Gastroesophageal sphincter (tissue), 4 donors: ENCODE data around the gene CC2D1B. TPM values are rescaled to one million over a fixed set of nuclear protein-coding genes. Genes with fewer than 3 reads are reported as not detected.

Experiments used
- ATAC-seq: fragments of 150-250 bp; one replicate; pipeline ENCODE4 v1.9.1; 2016; ENCODE audit warnings: mild to moderate bottlenecking, moderate library complexity
- H3K27ac ChIP-seq, 4 donors: fragments of 200-600 bp; sonication (generic) in 3 of 4; 1 replicate in 3 of 4; 2 replicates in 1 of 4; pipeline ENCODE4 v1.5.1; 2016 to 2019
- H3K27me3 ChIP-seq: fragments of 200-600 bp; sonication (generic); one replicate; pipeline ENCODE4 v1.5.1; 2019
- H3K36me3 ChIP-seq, 2 donors: fragments of 200-600 bp; sonication (generic); one replicate each; pipeline ENCODE4 v1.5.1; 2019; ENCODE audit warnings: control low read depth in 1 of 2
- H3K4me1 ChIP-seq, 3 donors: fragments of 200-600 bp; sonication (generic); 1 replicate in 2 of 3; 2 replicates in 1 of 3; pipeline ENCODE4 v1.5.1; 2016 to 2019; ENCODE audit warnings: control low read depth in 2 of 3
- H3K4me3 ChIP-seq, 2 donors: fragments of 200-600 bp; sonication (generic); one replicate each; pipeline ENCODE4 v1.5.1; 2019; ENCODE audit warnings: mild to moderate bottlenecking in 1 of 2, moderate library complexity in 1 of 2
- H3K9me3 ChIP-seq, 3 donors: fragments of 200-600 bp; sonication (generic); one replicate each; pipeline ENCODE4 v1.5.1; 2017 to 2019; ENCODE audit warnings: control low read depth in 2 of 3
- CTCF ChIP-seq, 4 experiments: fragments of 200-600 bp in 2 of 4; fragments of 450-650 bp in 2 of 4; sonication (generic) in 1 of 4; IDR thresholded peaks; one replicate each; pipeline ENCODE4 v1.5.1; 2017 to 2019; ENCODE audit warnings: antibody characterized with exemption in 4 of 4, mild to moderate bottlenecking in 2 of 4, moderate library complexity in 2 of 4
- EP300 ChIP-seq: sonication (generic); formaldehyde crosslinking; IDR thresholded peaks from one replicate; pipeline ENCODE4 v1.6.1; 2017; ENCODE audit warnings: antibody characterized with exemption, mild to moderate bottlenecking
- POLR2A ChIP-seq, 2 donors: fragments of 450-650 bp; IDR thresholded peaks; one replicate each; pipeline ENCODE4 v1.6.1; 2017; ENCODE audit warnings: antibody characterized with exemption in 2 of 2, mild to moderate bottlenecking in 2 of 2, moderate library complexity in 1 of 2
- POLR2AphosphoS5 ChIP-seq: sonication (generic); formaldehyde crosslinking; IDR thresholded peaks from one replicate; pipeline ENCODE4 v1.6.1; 2017; ENCODE audit warnings: antibody characterized with exemption
- WGBS, 2 donors: methylation state at CpG; one replicate each; pipeline ENCODE4 v1.1.5; 2018; ENCODE audit warnings: low coverage in 1 of 2; 5-methylcytosine and 5-hydroxymethylcytosine counted together
- total RNA-seq, 4 donors: library from RNA; depleted of rRNA; stranded (reverse); fragments of >200 nt; gene quantifications; one replicate each; pipeline ENCODE4 v1.1.0, GENCODE V29; 2016

CC2D1B gene
- total RNA-seq, 4 donors from 2014 or later, result 13.6 to 30.0 (median 26.0) TPM

GRCh38 chr1:52341655-52342260 lies 24.2 kb downstream of the CC2D1B start:
- no peak overlapping the region for H3K27ac ChIP-seq
- no peaks in the 10 kb centered on the region for H3K27me3 ChIP-seq
- WGBS, 2 donors, result 61 to 86% methylated on average over 6 of the region's 7 CpGs
- H3K4me1 ChIP-seq, result no peaks in the 10 kb centered on the region
- H3K36me3 ChIP-seq, result peaks cover 0 to 93% of the 10 kb centered on the region in 2 donors
- ATAC-seq, result no peak
- no peak overlapping the region for H3K4me3 ChIP-seq
- no peaks in the 10 kb centered on the region for H3K9me3 ChIP-seq
- TF ChIP-seq CTCF (IDR thresholded peaks at IDR 0.05) (no peak), EP300 (no peak), POLR2AphosphoS5 (no peak), POLR2A (IDR thresholded peaks at IDR 0.05) (no peak)

- ATAC-seq, result no peak
- no peaks in the 10 kb centered on the region for H3K27me3 ChIP-seq
- no peaks in the 10 kb centered on the region for H3K9me3 ChIP-seq
- TF ChIP-seq POLR2AphosphoS5, result no peak
- no peak for TF ChIP-seq POLR2A (IDR thresholded peaks at IDR 0.05)
- no peak for TF ChIP-seq EP300
- no peak for TF ChIP-seq CTCF (IDR thresholded peaks at IDR 0.05)
- no peak overlapping the region for H3K4me3 ChIP-seq
- 25% methylated on average over 1 of the region's 2 CpGs; no CpG with 5 or more reads in 1 of the 2 donors for WGBS, 2 donors
- H3K4me1 ChIP-seq, result no peaks in the 10 kb centered on the region
- no peak overlapping the region for H3K27ac ChIP-seq
- H3K36me3 ChIP-seq, result peaks cover 0 to 93% of the 10 kb centered on the region in 2 donors
These were observed 28.6 kb downstream of the CC2D1B start for GRCh38 chr1:52337439-52337838.

- Histone ChIP-seq H3K27ac (no peak overlapping the region), H3K36me3 (peaks cover 0 to 72% of the 10 kb centered on the region in 2 donors), H3K4me1 (no peaks in the 10 kb centered on the region), H3K9me3 (no peaks in the 10 kb centered on the region), H3K4me3 (no peak overlapping the region), H3K27me3 (no peaks in the 10 kb centered on the region)
- no peak for TF ChIP-seq POLR2A (IDR thresholded peaks at IDR 0.05)
- no peak for TF ChIP-seq POLR2AphosphoS5
- TF ChIP-seq CTCF (IDR thresholded peaks at IDR 0.05), result no peak
- ATAC-seq, result no peak
- 72 to 73% methylated on average over 2 of the region's 3 CpGs for WGBS, 2 donors
These were observed 31.0 kb downstream of the CC2D1B start for GRCh38 chr1:52334906-52335528.

GRCh38 chr1:52332411-52332810 lies 33.6 kb downstream of the CC2D1B start:
- Histone ChIP-seq H3K36me3 (peaks cover 0 to 48% of the 10 kb centered on the region in 2 donors), H3K4me3 (no peak overlapping the region), H3K27ac (no peak overlapping the region), H3K27me3 (no peaks in the 10 kb centered on the region), H3K9me3 (no peaks in the 10 kb centered on the region), H3K4me1 (no peaks in the 10 kb centered on the region)
- no peak for TF ChIP-seq POLR2A (IDR thresholded peaks at IDR 0.05)
- no peak for TF ChIP-seq EP300
- TF ChIP-seq CTCF (IDR thresholded peaks at IDR 0.05), result no peak
- no peak for TF ChIP-seq POLR2AphosphoS5
- ATAC-seq, result no peak
- 100% methylated on average over 1 of the region's 1 CpG; no CpG with 5 or more reads in 1 of the 2 donors for WGBS, 2 donors

GRCh38 chr1:52328615-52329014 lies 37.4 kb downstream of the CC2D1B start:
- no peaks in the 10 kb centered on the region for H3K9me3 ChIP-seq
- H3K27ac ChIP-seq, result no peak overlapping the region
- no peak for ATAC-seq
- no peaks in the 10 kb centered on the region for H3K27me3 ChIP-seq
- no peaks in the 10 kb centered on the region for H3K4me1 ChIP-seq
- peaks cover 0 to 25% of the 10 kb centered on the region in 2 donors for H3K36me3 ChIP-seq
- 86 to 92% methylated on average over 1 of the region's 1 CpG for WGBS, 2 donors
- TF ChIP-seq POLR2AphosphoS5 (no peak), POLR2A (IDR thresholded peaks at IDR 0.05) (no peak), EP300 (no peak), CTCF (IDR thresholded peaks at IDR 0.05) (no peak)
- H3K4me3 ChIP-seq, result no peak overlapping the region
